ENCODE measurements around the gene TMPRSS4. TPM values are rescaled to one million over a fixed set of nuclear protein-coding genes. Genes with fewer than 3 reads are reported as not detected.

The TMPRSS4 gene
- total RNA-seq, 1 experiment from 2014 or later = not detected

DNA sequence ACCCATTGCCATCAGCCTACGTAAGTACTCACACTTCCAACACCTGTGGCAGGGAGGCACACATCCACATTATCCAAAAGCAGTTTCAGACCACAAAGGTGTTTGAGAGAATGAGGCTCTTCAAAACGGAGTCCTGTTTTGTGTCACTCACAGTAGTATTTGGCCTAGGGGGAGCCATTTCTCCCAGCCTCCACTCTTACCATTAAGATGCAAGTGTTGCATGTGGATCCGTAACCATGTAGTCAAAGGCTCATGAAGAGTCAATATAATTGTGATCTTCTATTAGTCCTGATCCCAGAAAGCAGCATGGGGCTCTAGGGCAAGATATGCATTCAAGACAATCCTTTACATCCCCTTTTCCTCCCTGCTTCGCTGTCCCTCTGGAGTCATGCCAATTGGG is 49.2 kb upstream of the TMPRSS4 start:
- no peak overlapping the region for H3K27ac Mint-ChIP-seq
- peaks cover 14% of the 10 kb centered on the region for H3K27me3 Mint-ChIP-seq (ENCODE audit: low read depth)

More for the DNA sequence above, 49.2 kb upstream of the TMPRSS4 start:
- Histone ChIP-seq H2BK15ac (ENCODE audit: low read depth, low read length) (no peak overlapping the region), H3K9me3 (ENCODE audit: control insufficient read depth, low read depth, low read length) (no peaks in the 10 kb centered on the region), H3K79me1 (ENCODE audit: insufficient read depth, low read depth, low read length, poor library complexity, severe bottlenecking) (no peaks in the 10 kb centered on the region), H2BK12ac (ENCODE audit: insufficient read length, low read depth, low read length) (no peak overlapping the region), H3K27ac (ENCODE audit: insufficient read length, low read depth, low read length) (no peak overlapping the region), H3K18ac (ENCODE audit: insufficient read length, low read depth, low read length) (no peak overlapping the region), H2BK5ac (ENCODE audit: insufficient read length, low read length) (no peak overlapping the region), H3K23me2 (ENCODE audit: insufficient read length, low read depth, low read length, poor library complexity, severe bottlenecking) (no peaks in the 10 kb centered on the region), H4K91ac (ENCODE audit: insufficient read length, low read depth, low read length) (no peak overlapping the region), H3K27me3 (ENCODE audit: insufficient read depth, low read length) (no peaks in the 10 kb centered on the region), H3K4ac (ENCODE audit: low read depth, low read length) (no peak overlapping the region), H3K4me2 (ENCODE audit: insufficient read depth, insufficient read length, low read length) (no peak overlapping the region), H3K14ac (ENCODE audit: insufficient read depth, low read length) (no peak overlapping the region), H2BK20ac (ENCODE audit: low read depth, low read length, poor library complexity, severe bottlenecking) (no peak overlapping the region), H4K8ac (replicated peaks; ENCODE audit: insufficient read length, low read depth, low read length) (no peak overlapping the region), H2AFZ (ENCODE audit: low read length) (no peak overlapping the region), H3T11ph (ENCODE audit: low read length) (no peak overlapping the region), H4K5ac (ENCODE audit: insufficient read length, low read depth, low read length) (no peak overlapping the region), H3K23ac (ENCODE audit: insufficient read length, low read depth, low read length) (no peak overlapping the region), H3K79me2 (ENCODE audit: insufficient read depth, low read length) (no peaks in the 10 kb centered on the region), H2AK5ac (ENCODE audit: insufficient read length, low read length) (no peak overlapping the region), H4K20me1 (ENCODE audit: control insufficient read depth, insufficient read depth, insufficient read length) (no peaks in the 10 kb centered on the region), H3K56ac (ENCODE audit: insufficient read length, low read depth, low read length) (no peak overlapping the region), H2BK120ac (ENCODE audit: low read depth, low read length, poor library complexity, severe bottlenecking) (no peak overlapping the region), H3K9ac (ENCODE audit: extremely low read depth, insufficient read length, low read length) (no peak overlapping the region), H3K4me1 (ENCODE audit: insufficient read depth, low read length) (no peaks in the 10 kb centered on the region)
- H3K4me3 Mint-ChIP-seq = no peak overlapping the region
- no peak for DNase-seq
- no peaks in the 10 kb centered on the region for H3K4me1 Mint-ChIP-seq
- no CpG with 5 or more reads among the region's 4 CpGs for WGBS (ENCODE audit: extremely low coverage, insufficient read length, low lambda C conversion rate)
- TF ChIP-seq, protein P1, sequence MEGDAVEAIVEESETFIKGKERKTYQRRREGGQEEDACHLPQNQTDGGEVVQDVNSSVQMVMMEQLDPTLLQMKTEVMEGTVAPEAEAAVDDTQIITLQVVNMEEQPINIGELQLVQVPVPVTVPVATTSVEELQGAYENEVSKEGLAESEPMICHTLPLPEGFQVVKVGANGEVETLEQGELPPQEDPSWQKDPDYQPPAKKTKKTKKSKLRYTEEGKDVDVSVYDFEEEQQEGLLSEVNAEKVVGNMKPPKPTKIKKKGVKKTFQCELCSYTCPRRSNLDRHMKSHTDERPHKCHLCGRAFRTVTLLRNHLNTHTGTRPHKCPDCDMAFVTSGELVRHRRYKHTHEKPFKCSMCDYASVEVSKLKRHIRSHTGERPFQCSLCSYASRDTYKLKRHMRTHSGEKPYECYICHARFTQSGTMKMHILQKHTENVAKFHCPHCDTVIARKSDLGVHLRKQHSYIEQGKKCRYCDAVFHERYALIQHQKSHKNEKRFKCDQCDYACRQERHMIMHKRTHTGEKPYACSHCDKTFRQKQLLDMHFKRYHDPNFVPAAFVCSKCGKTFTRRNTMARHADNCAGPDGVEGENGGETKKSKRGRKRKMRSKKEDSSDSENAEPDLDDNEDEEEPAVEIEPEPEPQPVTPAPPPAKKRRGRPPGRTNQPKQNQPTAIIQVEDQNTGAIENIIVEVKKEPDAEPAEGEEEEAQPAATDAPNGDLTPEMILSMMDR (conservative IDR thresholded peaks at IDR 0.05) = peak; percentile 38; the same call in 2 of the 3 replicates
- H3K9me3 Mint-ChIP-seq = no peaks in the 10 kb centered on the region; a peak in 1 of 5 replicates
- no peaks in the 10 kb centered on the region for H3K36me3 Mint-ChIP-seq (ENCODE audit: insufficient read depth in 1 of 3, low read depth in 3 of 3)
